ENCODE results near the gene TAAR5. TPM values are rescaled to one million over a fixed set of nuclear protein-coding genes. Genes with fewer than 3 reads are reported as not detected.
A peak's percentile ranks its signal among the peaks of the same experiment; 100 is the strongest.

The TAAR5 gene
- total and polyA plus RNA-seq, 2 donors (not counting 1 experiment from before 2014, with no cell fraction given): not detected

- H3K4me1 ChIP-seq (ENCODE audit: control insufficient read depth in 2 of 2, insufficient read depth in 2 of 2, low read length in 2 of 2): no peaks in the 10 kb centered on the region
- H3K9me3 Mint-ChIP-seq (ENCODE audit: insufficient read depth): no peaks in the 10 kb centered on the region
- peaks cover 0 to 5% (median 1%) of the 10 kb centered on the region in 4 experiments for H3K27me3 ChIP-seq (replicated peaks in 1 of 4; ENCODE audit: control extremely low read depth in 1 of 4, control insufficient read depth in 3 of 4, insufficient read depth in 4 of 4, low read length in 3 of 4)
- POLR2A ChIA-PET: no interaction called here
- no peak overlapping the region for H3K4me2 ChIP-seq (replicated peaks; ENCODE audit: low read depth, low read length, poor library complexity, severe bottlenecking)
- no peaks in the 10 kb centered on the region for H3K79me2 ChIP-seq (ENCODE audit: control insufficient read depth, insufficient read depth, low read length)
- no peak for TF ChIP-seq EZH2 (IDR thresholded peaks at IDR 0.05; ENCODE audit: borderline replicate concordance, insufficient read depth, low read depth, low read length, poor library complexity, severe bottlenecking)
- TF ChIP-seq, protein P1, sequence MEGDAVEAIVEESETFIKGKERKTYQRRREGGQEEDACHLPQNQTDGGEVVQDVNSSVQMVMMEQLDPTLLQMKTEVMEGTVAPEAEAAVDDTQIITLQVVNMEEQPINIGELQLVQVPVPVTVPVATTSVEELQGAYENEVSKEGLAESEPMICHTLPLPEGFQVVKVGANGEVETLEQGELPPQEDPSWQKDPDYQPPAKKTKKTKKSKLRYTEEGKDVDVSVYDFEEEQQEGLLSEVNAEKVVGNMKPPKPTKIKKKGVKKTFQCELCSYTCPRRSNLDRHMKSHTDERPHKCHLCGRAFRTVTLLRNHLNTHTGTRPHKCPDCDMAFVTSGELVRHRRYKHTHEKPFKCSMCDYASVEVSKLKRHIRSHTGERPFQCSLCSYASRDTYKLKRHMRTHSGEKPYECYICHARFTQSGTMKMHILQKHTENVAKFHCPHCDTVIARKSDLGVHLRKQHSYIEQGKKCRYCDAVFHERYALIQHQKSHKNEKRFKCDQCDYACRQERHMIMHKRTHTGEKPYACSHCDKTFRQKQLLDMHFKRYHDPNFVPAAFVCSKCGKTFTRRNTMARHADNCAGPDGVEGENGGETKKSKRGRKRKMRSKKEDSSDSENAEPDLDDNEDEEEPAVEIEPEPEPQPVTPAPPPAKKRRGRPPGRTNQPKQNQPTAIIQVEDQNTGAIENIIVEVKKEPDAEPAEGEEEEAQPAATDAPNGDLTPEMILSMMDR (IDR thresholded peaks at IDR 0.05): peak; percentile 26
- no peak overlapping the region for H3K4me3 Mint-ChIP-seq
- no peak overlapping the region for H3K4me3 ChIP-seq (ENCODE audit: control extremely low read depth in 1 of 5, extremely low read depth in 1 of 5, insufficient read depth in 1 of 5, low read depth in 2 of 5, low read length in 4 of 5)
- H3K4me1 Mint-ChIP-seq: no peaks in the 10 kb centered on the region
- ATAC-seq (ENCODE audit: low read depth): peak; percentile 24
- no peaks in the 10 kb centered on the region for H4K20me1 ChIP-seq (ENCODE audit: control insufficient read depth, insufficient read depth, low read length, poor library complexity, severe bottlenecking)
- no peak overlapping the region for H2AFZ ChIP-seq (ENCODE audit: insufficient read depth, low read depth, low read length, poor library complexity, severe bottlenecking)
- DNase-seq: peak; percentile 9
- no peaks in the 10 kb centered on the region for H3K36me3 ChIP-seq (replicated peaks in 1 of 2; ENCODE audit: control extremely low read depth in 1 of 2, control insufficient read depth in 1 of 2, extremely low read depth in 1 of 2, insufficient read depth in 2 of 2, low read length in 1 of 2)
- CTCF ChIA-PET: interaction anchor here (0.8 to 1.2 kb wide), 3 partner anchors 11 to 216 kb away, joined by 3 to 4 read pairs (median 3); partner anchors contain the start of gene RPS12
- no peak overlapping the region for H3K9ac ChIP-seq (ENCODE audit: low read length)
- no peak overlapping the region for H3K27ac Mint-ChIP-seq
- H3K27me3 Mint-ChIP-seq: peaks cover 14% of the 10 kb centered on the region
- 68% methylated on average over 3 of the region's 3 CpGs for WGBS (ENCODE audit: insufficient coverage)
- H3K9me3 ChIP-seq (ENCODE audit: control extremely low read depth in 1 of 3, control insufficient read depth in 2 of 3, insufficient read depth in 1 of 3, low read length in 2 of 3): no peaks in the 10 kb centered on the region
- no peak overlapping the region for H3K27ac ChIP-seq (ENCODE audit: low read length in 2 of 2)
- intact Hi-C loops (cut with micrococcal nuclease): no loop called here
Measured at GRCh38 chr6:132598473-132598872, 8.9 kb upstream of the TAAR5 start.

DNA sequence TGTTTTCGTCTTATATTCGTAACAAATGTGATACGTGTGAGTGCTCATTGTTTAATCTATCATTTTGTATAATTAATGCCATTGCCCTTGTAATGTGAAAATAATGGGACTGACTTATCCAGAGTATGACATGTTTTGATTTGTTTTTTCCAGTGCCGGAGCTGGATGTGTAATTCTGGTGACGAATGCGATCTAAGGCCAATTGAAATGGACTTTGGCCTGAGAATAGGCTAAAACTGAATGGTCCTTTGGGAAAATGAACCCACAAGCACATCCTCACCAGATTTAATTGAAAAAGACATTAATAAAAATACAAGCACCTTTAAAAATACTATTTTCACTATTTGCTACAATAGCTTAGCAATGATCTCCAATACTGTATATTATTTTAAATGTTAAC lies 6.7 kb upstream of the TAAR5 start:
- Histone ChIP-seq H4K20me1 (ENCODE audit: control insufficient read depth, insufficient read depth, low read length, poor library complexity, severe bottlenecking) (no peaks in the 10 kb centered on the region), H3K79me2 (ENCODE audit: control insufficient read depth, insufficient read depth, low read length) (no peaks in the 10 kb centered on the region), H3K36me3 (replicated peaks in 1 of 2; ENCODE audit: control extremely low read depth in 1 of 2, control insufficient read depth in 1 of 2, extremely low read depth in 1 of 2, insufficient read depth in 2 of 2, low read length in 1 of 2) (no peaks in the 10 kb centered on the region), H3K4me3 (ENCODE audit: control extremely low read depth in 1 of 5, extremely low read depth in 1 of 5, insufficient read depth in 1 of 5, low read depth in 2 of 5, low read length in 4 of 5) (no peak overlapping the region), H3K4me2 (replicated peaks; ENCODE audit: low read depth, low read length, poor library complexity, severe bottlenecking) (no peak overlapping the region), H3K27me3 (replicated peaks in 1 of 4; ENCODE audit: control extremely low read depth in 1 of 4, control insufficient read depth in 3 of 4, insufficient read depth in 4 of 4, low read length in 3 of 4) (peaks cover 0 to 5% (median 1%) of the 10 kb centered on the region in 4 experiments), H2AFZ (ENCODE audit: insufficient read depth, low read depth, low read length, poor library complexity, severe bottlenecking) (no peak overlapping the region), H3K9me3 (ENCODE audit: control extremely low read depth in 1 of 3, control insufficient read depth in 2 of 3, insufficient read depth in 1 of 3, low read length in 2 of 3) (no peaks in the 10 kb centered on the region), H3K9ac (ENCODE audit: low read length) (no peak overlapping the region), H3K4me1 (ENCODE audit: control insufficient read depth in 2 of 2, insufficient read depth in 2 of 2, low read length in 2 of 2) (no peaks in the 10 kb centered on the region), H3K27ac (ENCODE audit: low read length in 2 of 2) (no peak overlapping the region)
- ChIA-PET POLR2A (no interaction called here), CTCF (interaction anchor here (1.1 kb wide), 1 partner anchor 54 kb away, joined by 3 read pairs; no protein-coding TSS in a partner anchor)
- H3K9me3 Mint-ChIP-seq (ENCODE audit: insufficient read depth): no peaks in the 10 kb centered on the region
- H3K27me3 Mint-ChIP-seq: peaks cover 17% of the 10 kb centered on the region
- no peak for ATAC-seq (ENCODE audit: low read depth)
- H3K27ac Mint-ChIP-seq: no peak overlapping the region
- WGBS (ENCODE audit: insufficient coverage): 80% methylated on average over 1 of the region's 6 CpGs
- DNase-seq: no peak
- intact Hi-C loops (cut with micrococcal nuclease): no loop called here
- H3K4me3 Mint-ChIP-seq: no peak overlapping the region
- peaks cover 2% of the 10 kb centered on the region for H3K4me1 Mint-ChIP-seq
- TF ChIP-seq, protein P1 (IDR thresholded peaks at IDR 0.05): no peak
- TF ChIP-seq EZH2 (IDR thresholded peaks at IDR 0.05; ENCODE audit: borderline replicate concordance, insufficient read depth, low read depth, low read length, poor library complexity, severe bottlenecking): no peak
